H1 (cell line): ENCODE results near the gene DNAJC16. TPM values are rescaled to one million over a fixed set of nuclear protein-coding genes. Genes with fewer than 3 reads are reported as not detected.

Source experiments
- BACH1 ChIP-seq: IDR thresholded peaks from 2 replicates; pipeline ENCODE4 v1.6.1; 2012; ENCODE audit warnings: low read length, improper control_type of control experiment
- CBX8 ChIP-seq: fragments of 300-800, 300-1000 bp; sonication (generic); IDR thresholded peaks from 2 replicates; pipeline ENCODE4 v1.7.1; 2016; ENCODE audit warnings: low read depth, low read length, borderline replicate concordance
- CHD2 ChIP-seq: IDR thresholded peaks from 2 replicates; pipeline ENCODE4 v1.6.1; 2012; ENCODE audit warnings: low read length, improper control_type of control experiment
- CREB1 ChIP-seq: IDR thresholded peaks from 2 replicates; pipeline ENCODE4 v1.6.1; 2012; ENCODE audit warnings: inconsistent platforms
- EGR1 ChIP-seq: IDR thresholded peaks from 2 replicates; pipeline ENCODE4 v1.6.1; 2011; ENCODE audit warnings: low read depth, low read length, borderline replicate concordance
- EP300 ChIP-seq, 2 experiments: IDR thresholded peaks; 1 replicate in 1 of 2; 2 replicates in 1 of 2; pipeline ENCODE4 v1.6.1; 2011 to 2012; ENCODE audit warnings: low read depth in 2 of 2, low read length in 2 of 2, mild to moderate bottlenecking in 2 of 2, borderline replicate concordance in 1 of 2, inconsistent platforms in 1 of 2, moderate library complexity in 1 of 2
- JUN ChIP-seq: IDR thresholded peaks from 2 replicates; pipeline ENCODE4 v1.6.1; 2011; ENCODE audit warnings: low read depth, mild to moderate bottlenecking, improper control_type of control experiment, low read length
- KDM1A ChIP-seq: fragments of 200-600, 300-600 bp; sonication (generic); IDR thresholded peaks from 2 replicates; pipeline ENCODE4 v1.7.1; 2016; ENCODE audit warnings: mild to moderate bottlenecking, low read length, borderline replicate concordance
- NRF1 ChIP-seq: IDR thresholded peaks from 2 replicates; pipeline ENCODE4 v1.6.1; 2011; ENCODE audit warnings: mild to moderate bottlenecking, low read depth, low read length, improper control_type of control experiment
- PHF8 ChIP-seq: fragments of 200-600 bp; sonication (generic); conservative IDR thresholded peaks from 2 replicates; pipeline ENCODE4 v1.7.1; 2012; ENCODE audit warnings: low read depth, mild to moderate bottlenecking, inconsistent platforms, low read length, moderate library complexity
- POLR2A ChIP-seq, 2 experiments: IDR thresholded peaks; 1 replicate in 1 of 2; 2 replicates in 1 of 2; pipeline ENCODE4 v1.6.1; 2011; ENCODE audit warnings: low read depth in 2 of 2, low read length in 2 of 2, mild to moderate bottlenecking in 2 of 2; ENCODE audit errors: control extremely low read depth in 1 of 2
- RAD21 ChIP-seq, 2 experiments: IDR thresholded peaks in 1 of 2; conservative IDR thresholded peaks in 1 of 2; 2 replicates each; pipeline ENCODE4 v1.6.1; 2011; ENCODE audit warnings: low read depth in 2 of 2, low read length in 2 of 2, improper control_type of control experiment in 1 of 2, inconsistent platforms in 1 of 2, mild to moderate bottlenecking in 1 of 2, moderate library complexity in 1 of 2
- RNF2 ChIP-seq: fragments of 200-900, 300-1000 bp; sonication (generic); IDR thresholded peaks from 2 replicates; pipeline ENCODE4 v1.7.1; 2016; ENCODE audit warnings: borderline replicate concordance, low read depth, mild to moderate bottlenecking, antibody characterized with exemption, low read length; ENCODE audit not compliant: poor library complexity, severe bottlenecking; ENCODE audit errors: missing control alignments
- SP1 ChIP-seq: IDR thresholded peaks from 2 replicates; pipeline ENCODE4 v1.6.1; 2011; ENCODE audit warnings: low read depth, low read length
- SUZ12 ChIP-seq: fragments of 200-600 bp; sonication (generic); IDR thresholded peaks from 2 replicates; pipeline ENCODE4 v1.6.1; 2012; ENCODE audit warnings: mild to moderate bottlenecking, inconsistent platforms, low read length, moderate library complexity, mixed read lengths
- TAF1 ChIP-seq: IDR thresholded peaks from 2 replicates; pipeline ENCODE4 v1.6.1; 2011; ENCODE audit warnings: mild to moderate bottlenecking, low read depth, low read length
- polyA plus RNA-seq, 7 experiments: library from polyadenylated mRNA; depleted of rRNA in 3 of 7; stranded (reverse) in 5 of 7; unstranded in 2 of 7; fragments of >200 nt in 5 of 7; fragments of 200-250 nt in 2 of 7; gene quantifications; 1 replicate in 5 of 7; 2 replicates in 1 of 7; 4 replicates in 1 of 7; pipeline versions ENCODE4 v1.2.1 to v1.2.3, GENCODE V29; 2011 to 2013; ENCODE audit warnings: missing spikeins in 2 of 7, mixed read lengths in 2 of 7
- total RNA-seq: library from RNA; stranded (reverse); fragmentation: NEBNext Ultra II Directional; extraction: Animal tissue kit (Norgen Biotek cat#: 25700); gene quantifications from 2 replicates; pipeline ENCODE4 v1.2.1, GENCODE V29; 2021

The DNAJC16 gene
- total and polyA plus RNA-seq, 2 of the 8 experiments (the other 6 are each of a cell fraction or from before 2014, with no cell fraction given) = 7.9 to 23.3 TPM

- TF ChIP-seq EGR1 (0 out of 2 replicates have a peak, but pooled peaks have one; percentile 25), SP1 (peak; percentile 51), PHF8 (peak; percentile 89), RNF2 (no peak), POLR2A (IDR thresholded peaks at IDR 0.05; ENCODE audit: control extremely low read depth in 1 of 2, low read depth in 2 of 2, low read length in 2 of 2) (peak; percentile 56 to 90), CREB1 (no peak; the same call in none of the 2 replicates), JUN (no peak), RAD21 (IDR thresholded peaks at IDR 0.05 in 1 of 2, conservative IDR thresholded peaks at IDR 0.05 in 1 of 2; ENCODE audit: low read depth in 2 of 2, low read length in 2 of 2) (no peak), CBX8 (no peak), KDM1A (no peak), SUZ12 (no peak), CHD2 (peak; percentile 18; the same call in 1 of the 2 replicates), BACH1 (peak; percentile 23; the same call in 1 of the 2 replicates), TAF1 (peak; percentile 77), EP300 (IDR thresholded peaks at IDR 0.05; ENCODE audit: borderline replicate concordance in 1 of 2, low read depth in 2 of 2, low read length in 2 of 2) (no peak), NRF1 (no peak)
Observed at GRCh38 chr1:15526490-15527339, at the start of gene DNAJC16 (continued).
